Endothelial cell of umbilical vein (primary cell): ENCODE measurements around the gene MVB12B. TPM values are rescaled to one million over a fixed set of nuclear protein-coding genes. Genes with fewer than 3 reads are reported as not detected.

ENCODE experiments used
- BruUV-seq: library from RNA; stranded (reverse); fragments of 400-500 nt; replicated peaks from 2 replicates; lab custom pipeline; 2021; lab: Mats Ljungman, UMichigan
- CTCF ChIA-PET: fragments of 300-600, 350-600 bp; sonication (Branson Sonifier 250); formaldehyde crosslinking; loops from one replicate; lab custom pipeline; 2021; ENCODE audit warnings: antibody characterized with exemption, inconsistent platforms; lab: Charles Lee
- POLR2A ChIA-PET: fragments of 300-600, 350-600 bp; sonication (Branson Sonifier 250); formaldehyde crosslinking; loops from one replicate; lab custom pipeline; 2021; ENCODE audit warnings: antibody characterized with exemption, inconsistent platforms; lab: Charles Lee
- DNase-seq: peaks from one replicate; pipeline ENCODE4 v3.0.0-alpha.2; 2011; ENCODE audit warnings: low read depth, low spot score
- FAIRE-seq: peaks from 2 replicates; lab custom pipeline; 2011; peaks lifted over from hg19 to GRCh38; lab: Jason Lieb, UNC
- H2AFZ ChIP-seq: 2 replicates; pipeline ENCODE4 v1.6.0; 2012; ENCODE audit warnings: low read depth, low read length, control low read depth, inconsistent platforms
- H3K27ac ChIP-seq: 2 replicates; pipeline ENCODE4 v1.5.1; 2011; ENCODE audit warnings: low read depth, mild to moderate bottlenecking, control low read depth, low read length, moderate library complexity; ENCODE audit not compliant: insufficient read depth
- H3K27me3 ChIP-seq, 2 experiments: 2 replicates each; pipeline versions ENCODE4 v1.6.0 to v1.6.1; 2011; ENCODE audit warnings: low read length in 2 of 2, mixed read lengths in 1 of 2; ENCODE audit not compliant: control insufficient read depth in 2 of 2, insufficient read depth in 2 of 2
- H3K36me3 ChIP-seq, 2 experiments: 2 replicates in 1 of 2; 3 replicates in 1 of 2; pipeline ENCODE4 v1.5.1; 2011; ENCODE audit warnings: low read length in 2 of 2, mild to moderate bottlenecking in 1 of 2, moderate library complexity in 1 of 2; ENCODE audit not compliant: control insufficient read depth in 2 of 2, insufficient read depth in 2 of 2; ENCODE audit errors: extremely low read depth in 1 of 2
- H3K4me1 ChIP-seq: 3 replicates; pipeline ENCODE4 v1.5.1; 2011; ENCODE audit warnings: mild to moderate bottlenecking, low read length; ENCODE audit not compliant: control insufficient read depth, insufficient read depth; ENCODE audit errors: extremely low read depth
- H3K4me2 ChIP-seq: 2 replicates; pipeline ENCODE4 v1.6.1; 2011; ENCODE audit warnings: low read length, control low read depth, mixed read lengths; ENCODE audit not compliant: insufficient read depth
- H3K4me3 ChIP-seq, 3 experiments: fragments of 200-600 bp in 1 of 3; sonication (generic), shearing (Covaris generic) in 1 of 3; replicated peaks in 1 of 3; 2 replicates each; pipeline ENCODE4 v1.5.1; 2011 to 2016; ENCODE audit warnings: control low read depth in 3 of 3, low read length in 3 of 3, mild to moderate bottlenecking in 2 of 3, inconsistent platforms in 1 of 3, low read depth in 1 of 3, moderate library complexity in 1 of 3; ENCODE audit not compliant: insufficient read depth in 1 of 3
- H3K79me2 ChIP-seq: 2 replicates; pipeline ENCODE4 v1.6.0; 2012; ENCODE audit warnings: low read length, inconsistent platforms; ENCODE audit not compliant: control insufficient read depth, insufficient read depth
- H3K9ac ChIP-seq: replicated peaks from 2 replicates; pipeline ENCODE3; 2011; ENCODE audit warnings: low read length, control low read depth; ENCODE audit not compliant: insufficient read depth; ENCODE audit errors: extremely low read depth
- H3K9me1 ChIP-seq: replicated peaks from 3 replicates; pipeline ENCODE4 v1.6.0; 2011; ENCODE audit warnings: mild to moderate bottlenecking, low read length; ENCODE audit not compliant: control insufficient read depth, insufficient read depth; ENCODE audit errors: extremely low read depth
- H3K9me3 ChIP-seq: replicated peaks from 2 replicates; pipeline ENCODE4 v1.5.1; 2012; ENCODE audit warnings: low read length, inconsistent platforms; ENCODE audit not compliant: control insufficient read depth, insufficient read depth
- H4K20me1 ChIP-seq: replicated peaks from 2 replicates; pipeline ENCODE3; 2011; ENCODE audit warnings: mild to moderate bottlenecking, low read length; ENCODE audit not compliant: control insufficient read depth, insufficient read depth; ENCODE audit errors: extremely low read depth
- CTCF ChIP-seq, 2 donors: IDR thresholded peaks; 1 replicate in 1 of 2; 2 replicates in 1 of 2; pipeline ENCODE4 v1.5.1; 2011; ENCODE audit warnings: low read length in 2 of 2, mild to moderate bottlenecking in 2 of 2, moderate library complexity in 2 of 2, control low read depth in 1 of 2, inconsistent platforms in 1 of 2, low read depth in 1 of 2; ENCODE audit not compliant: insufficient read depth in 1 of 2; ENCODE audit errors: extremely low read depth in 1 of 2
- EZH2 ChIP-seq: IDR thresholded peaks from 2 replicates; pipeline ENCODE4 v1.6.1; 2012; ENCODE audit warnings: borderline replicate concordance, low read depth, mild to moderate bottlenecking, moderate library complexity, low read length, inconsistent platforms; ENCODE audit not compliant: severe bottlenecking
- FOS ChIP-seq: IDR thresholded peaks from 2 replicates; pipeline ENCODE4 v1.6.1; 2011; ENCODE audit warnings: mild to moderate bottlenecking, low read length, moderate library complexity, borderline replicate concordance; ENCODE audit not compliant: insufficient read depth
- GATA2 ChIP-seq: IDR thresholded peaks from 2 replicates; pipeline ENCODE4 v1.7.0; 2011; ENCODE audit warnings: low read depth, mild to moderate bottlenecking, moderate library complexity, mixed read lengths, low read length; ENCODE audit not compliant: insufficient read length, insufficient read depth
- JUN ChIP-seq: IDR thresholded peaks from 2 replicates; pipeline ENCODE4 v1.6.1; 2011; ENCODE audit warnings: borderline replicate concordance, low read depth; ENCODE audit not compliant: insufficient read length, insufficient read depth
- MAX ChIP-seq: IDR thresholded peaks from 2 replicates; pipeline ENCODE4 v1.6.1; 2011; ENCODE audit not compliant: insufficient read depth, insufficient read length
- MYC ChIP-seq: IDR thresholded peaks from one replicate; pipeline ENCODE4 v1.6.1; 2011; ENCODE audit warnings: mild to moderate bottlenecking, low read depth, low read length
- POLR2A ChIP-seq: IDR thresholded peaks from 2 replicates; pipeline ENCODE4 v1.6.1; 2012; ENCODE audit warnings: low read depth, mild to moderate bottlenecking, control low read depth, low read length
- POLR2AphosphoS5 ChIP-seq: IDR thresholded peaks from 2 replicates; pipeline ENCODE4 v1.6.1; 2012; ENCODE audit warnings: low read depth, mild to moderate bottlenecking, control low read depth, low read length, moderate library complexity; ENCODE audit not compliant: insufficient read depth
- dilution Hi-C: fragments of 300-500 bp; cut with MboI; formaldehyde crosslinking; loops from one replicate; pipeline ENCODE4 v1.15.0; 2019; ENCODE audit warnings: low sequenced_read_pairs; ENCODE audit not compliant: extremely low pct_ligation_motif_present
- intact Hi-C: fragments of 100-400 bp; cut with micrococcal nuclease; formaldehyde crosslinking; loops from one replicate; pipeline ENCODE4 v1.10.0; 2022
- polyA plus RNA-seq, 4 experiments: library from polyadenylated mRNA; depleted of rRNA in 3 of 4; stranded (reverse) in 3 of 4; unstranded in 1 of 4; fragments of >200 nt; gene quantifications; 2 replicates each; pipeline versions ENCODE4 v1.2.1 to v1.2.3, GENCODE V29; 2011 to 2012; ENCODE audit warnings: missing spikeins in 1 of 4
- total RNA-seq: library from RNA; stranded (reverse); gene quantifications from 2 replicates; pipeline ENCODE4 v1.2.3, GENCODE V29; 2021

Gene MVB12B
- total and polyA plus RNA-seq, 2 donors (not counting 3 experiments of a cell fraction or from before 2014, with no cell fraction given): 6.6 to 17.3 TPM

- Histone ChIP-seq H2AFZ (no peak overlapping the region), H3K27ac (no peak overlapping the region), H3K4me3 (no peak overlapping the region), H4K20me1 (no peaks in the 10 kb centered on the region), H3K4me2 (no peak overlapping the region), H3K9me1 (no peaks in the 10 kb centered on the region), H3K27me3 (peaks cover 0 to 3% of the 10 kb centered on the region in 2 experiments), H3K36me3 (no peaks in the 10 kb centered on the region), H3K9me3 (no peaks in the 10 kb centered on the region), H3K79me2 (no peaks in the 10 kb centered on the region), H3K4me1 (no peaks in the 10 kb centered on the region), H3K9ac (no peak overlapping the region)
- FAIRE-seq (no peak), DNase-seq (no peak)
- POLR2A ChIA-PET: interaction anchor here (0.6 kb wide), 1 partner anchor 26 kb away, joined by 4 read pairs; no protein-coding TSS in a partner anchor
- dilution Hi-C loops (no loop called here), intact Hi-C loops (no loop called here)
- no TSS peak for BruUV-seq
- CTCF ChIA-PET: interaction anchor here (1.0 to 1.3 kb wide), 2 partner anchors 8 to 883 kb away, joined by 3 to 7 read pairs; no protein-coding TSS in a partner anchor
- TF ChIP-seq POLR2AphosphoS5 (no peak), CTCF (IDR thresholded peaks at IDR 0.05; ENCODE audit: extremely low read depth in 1 of 2, insufficient read depth in 1 of 2, low read depth in 1 of 2, low read length in 2 of 2) (no peak), POLR2A (no peak), MAX (no peak), MYC (no peak), JUN (no peak), EZH2 (no peak), GATA2 (no peak), FOS (no peak)
Observed at GRCh38 chr9:126290871-126291270, 35.8 kb upstream of the MVB12B start.
